ENCODE data around the gene COL4A5.

COL4A5 gene

GRCh38 chrX:108642273-108642628 lies 202.6 kb downstream of the COL4A5 start:
- DNase-seq: no peak

GRCh38 chrX:108664701-108665100 lies 225.1 kb downstream of the COL4A5 start:
- no peak for DNase-seq

GRCh38 chrX:108666101-108666500 lies 226.5 kb downstream of the COL4A5 start:
- no peak for DNase-seq

GRCh38 chrX:108671526-108671925 lies 231.9 kb downstream of the COL4A5 start:
- no peak for DNase-seq

- DNase-seq: no peak
These were observed 257.1 kb downstream of the COL4A5 start for GRCh38 chrX:108696690-108697089.

GRCh38 chrX:108699368-108699767 lies 259.7 kb downstream of the COL4A5 start:
- DNase-seq: no peak

GRCh38 chrX:108701633-108702032 lies 262.0 kb downstream of the COL4A5 start:
- no peak for DNase-seq

- DNase-seq: no peak
These were observed 262.9 kb downstream of the COL4A5 start for GRCh38 chrX:108702530-108702929.

GRCh38 chrX:108704839-108705238 lies 265.2 kb downstream of the COL4A5 start:
- DNase-seq: no peak

- no peak for DNase-seq
These were observed 273.2 kb downstream of the COL4A5 start for GRCh38 chrX:108712886-108713285.

- no peak for DNase-seq
These were observed 282.9 kb downstream of the COL4A5 start for GRCh38 chrX:108722561-108722960.

- DNase-seq: no peak
These were observed 287.1 kb downstream of the COL4A5 start for GRCh38 chrX:108726748-108727147.

GRCh38 chrX:108731153-108731552 lies 291.5 kb downstream of the COL4A5 start:
- DNase-seq: no peak

GRCh38 chrX:108732630-108733321 lies 293.1 kb downstream of the COL4A5 start:
- DNase-seq: no peak

GRCh38 chrX:108734426-108734825 lies 294.8 kb downstream of the COL4A5 start:
- no peak for DNase-seq

- no peak for DNase-seq
These were observed 295.5 kb downstream of the COL4A5 start for GRCh38 chrX:108735091-108735678.

GRCh38 chrX:108735679-108736508 lies 296.3 kb downstream of the COL4A5 start:
- no peak for DNase-seq

- no peak for DNase-seq
These were observed 297.2 kb downstream of the COL4A5 start, which contains the start of gene IRS4 for GRCh38 chrX:108736509-108737479. Gene IRS4 (minus strand): TSS chrX:108736563.

GRCh38 chrX:108737754-108738153 lies 298.1 kb downstream of the COL4A5 start:
- DNase-seq: no peak

GRCh38 chrX:108740299-108740774 lies 300.7 kb downstream of the COL4A5 start:
- no peak for DNase-seq
